ENCODE data around the gene HIC1.

DNA sequence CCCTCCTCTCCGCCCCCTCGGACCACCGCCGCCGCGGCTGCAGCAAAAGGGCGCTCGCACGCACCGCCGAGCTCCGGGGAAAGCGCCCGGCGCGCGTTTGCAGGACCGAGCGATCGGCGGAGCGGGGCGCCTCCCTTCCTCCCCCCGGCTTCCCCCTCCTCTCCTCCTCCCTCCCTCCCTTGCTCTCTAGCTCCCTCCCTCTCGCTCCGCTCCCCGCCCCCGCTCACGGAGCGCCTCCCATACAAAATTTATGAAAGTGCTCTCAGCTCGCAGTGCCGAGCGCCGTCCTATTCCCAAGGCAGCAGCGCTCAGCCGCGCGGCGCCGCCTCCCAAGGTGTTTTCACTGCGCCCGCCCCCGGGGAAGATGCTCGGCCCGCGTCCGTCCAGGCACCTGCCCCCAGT lies 29.7 kb upstream of the HIC1 start, which contains the start of gene RTN4RL1:
- TF ChIP-seq CTCF (IDR thresholded peaks at IDR 0.05) (no peak), POLR2AphosphoS5 (IDR thresholded peaks at IDR 0.05; ENCODE audit: low read depth, low read length) (no peak), RAD21 (IDR thresholded peaks at IDR 0.05; ENCODE audit: low read length) (no peak), NFIC (IDR thresholded peaks at IDR 0.05; ENCODE audit: borderline replicate concordance) (no peak)

Measured in SK-N-SH (cell line).